Cardiac muscle cell (in vitro differentiated cells and primary cell): ENCODE measurements around the gene DHX35. TPM values are rescaled to one million over a fixed set of nuclear protein-coding genes. Genes with fewer than 3 reads are reported as not detected.

Experiments
- DNase-seq, 2 donors: peaks; one replicate each; pipeline versions ENCODE4 v3.0.0 to v3.0.0-alpha.2; 2010 to 2017; ENCODE audit warnings: low read depth in 1 of 2, low spot score in 1 of 2
- H3K27ac ChIP-seq: fragments of 200-600 bp; sonication (generic); 2 replicates; pipeline ENCODE4 v1.5.1; 2016
- H3K27me3 ChIP-seq: fragments of 200-600 bp; sonication (generic); 2 replicates; pipeline ENCODE4 v1.6.0; 2016; ENCODE audit warnings: control low read depth
- H3K36me3 ChIP-seq: fragments of 200-600 bp; sonication (generic); 2 replicates; pipeline ENCODE4 v1.5.1; 2016; ENCODE audit warnings: control low read depth
- H3K4me1 ChIP-seq: fragments of 200-600 bp; sonication (generic); 2 replicates; pipeline ENCODE4 v1.8.1; 2017; ENCODE audit warnings: low read depth, mild to moderate bottlenecking, mixed run types
- H3K4me3 ChIP-seq: fragments of 200-600 bp; sonication (generic); 2 replicates; pipeline ENCODE4 v1.5.1; 2016; ENCODE audit warnings: mild to moderate bottlenecking
- H3K9me3 ChIP-seq: fragments of 200-600 bp; sonication (generic); 2 replicates; pipeline ENCODE4 v1.5.1; 2017; ENCODE audit warnings: low read depth, mild to moderate bottlenecking, control low read depth
- CTCF ChIP-seq: IDR thresholded peaks from 2 replicates; pipeline ENCODE4 v1.5.1; 2012; ENCODE audit warnings: low read depth, mild to moderate bottlenecking, low read length
- polyA plus RNA-seq: library from polyadenylated mRNA; unstranded; fragments of >200 nt; fragmentation: Nextera tagmentation; extraction: Ambion mirVana; gene quantifications from 2 replicates; pipeline ENCODE4 v1.2.1, GENCODE V29; 2016
- total RNA-seq: library from RNA; depleted of rRNA; stranded (reverse); fragments of >200 nt; gene quantifications from 2 replicates; pipeline ENCODE4 v1.2.3, GENCODE V29; 2016

The DHX35 gene
- total and polyA plus RNA-seq, 2 experiments from 2014 or later, result 8.9 to 10.4 TPM

GRCh38 chr20:38935285-38935684 is 26.9 kb upstream of the DHX35 start:
- TF ChIP-seq CTCF, result peak; percentile 21
- Histone ChIP-seq H3K4me3 (no peak overlapping the region), H3K4me1 (no peaks in the 10 kb centered on the region), H3K27ac (no peak overlapping the region), H3K36me3 (no peaks in the 10 kb centered on the region), H3K9me3 (no peaks in the 10 kb centered on the region), H3K27me3 (no peaks in the 10 kb centered on the region)
- peak in 1 of 2 donors; percentile 47 for DNase-seq

GRCh38 chr20:38935967-38936407 is 26.2 kb upstream of the DHX35 start:
- no peak overlapping the region for H3K27ac ChIP-seq
- DNase-seq, result peak in 1 of 2 donors; percentile 35
- H3K4me1 ChIP-seq, result no peaks in the 10 kb centered on the region
- no peak for TF ChIP-seq CTCF
- H3K36me3 ChIP-seq, result no peaks in the 10 kb centered on the region
- H3K27me3 ChIP-seq, result no peaks in the 10 kb centered on the region
- no peaks in the 10 kb centered on the region for H3K9me3 ChIP-seq
- H3K4me3 ChIP-seq, result no peak overlapping the region

- no peak for TF ChIP-seq CTCF
- no peaks in the 10 kb centered on the region for H3K9me3 ChIP-seq
- no peaks in the 10 kb centered on the region for H3K27me3 ChIP-seq
- no peaks in the 10 kb centered on the region for H3K36me3 ChIP-seq
- no peak overlapping the region for H3K4me3 ChIP-seq
- no peak overlapping the region for H3K27ac ChIP-seq
- DNase-seq, result no peak
- no peaks in the 10 kb centered on the region for H3K4me1 ChIP-seq
Measured at GRCh38 chr20:38937000-38937399, 25.1 kb upstream of the DHX35 start.

GRCh38 chr20:38937978-38938473 is 24.1 kb upstream of the DHX35 start:
- TF ChIP-seq CTCF, result no peak
- Histone ChIP-seq H3K27ac (no peak overlapping the region), H3K4me3 (no peak overlapping the region), H3K4me1 (no peaks in the 10 kb centered on the region), H3K27me3 (no peaks in the 10 kb centered on the region), H3K36me3 (no peaks in the 10 kb centered on the region), H3K9me3 (no peaks in the 10 kb centered on the region)
- DNase-seq, result no peak

- Histone ChIP-seq H3K4me3 (no peak overlapping the region), H3K27me3 (no peaks in the 10 kb centered on the region), H3K9me3 (no peaks in the 10 kb centered on the region), H3K4me1 (no peaks in the 10 kb centered on the region), H3K27ac (no peak overlapping the region), H3K36me3 (peaks cover 6% of the 10 kb centered on the region)
- DNase-seq, result no peak
- no peak for TF ChIP-seq CTCF
Measured at GRCh38 chr20:38939686-38940085, 22.5 kb upstream of the DHX35 start.

GRCh38 chr20:38940644-38941043 is 21.5 kb upstream of the DHX35 start:
- Histone ChIP-seq H3K27ac (no peak overlapping the region), H3K9me3 (no peaks in the 10 kb centered on the region), H3K27me3 (no peaks in the 10 kb centered on the region), H3K4me1 (no peaks in the 10 kb centered on the region), H3K4me3 (no peak overlapping the region), H3K36me3 (peaks cover 6% of the 10 kb centered on the region)
- DNase-seq, result no peak
- TF ChIP-seq CTCF, result no peak
